COR-L47 (cell line): ENCODE data around the gene IGSF8.
A peak's percentile ranks its signal among the peaks of the same experiment; 100 is the strongest.

Source experiments
- DNase-seq: peaks from one replicate; lab custom pipeline; 2025; lab: John Stamatoyannopoulos, UW

Gene IGSF8

GRCh38 chr1:160097911-160098851 is at the start of gene IGSF8:
IGSF8 (minus strand) TSS chr1:160098619; CDS start chr1:160098472, 147 bp downstream.
- DNase-seq: peak; percentile 96

- DNase-seq: no peak
These were observed 49.7 kb upstream of the IGSF8 start for GRCh38 chr1:160148121-160148520.

- no peak for DNase-seq
These were observed 47.7 kb upstream of the IGSF8 start for GRCh38 chr1:160146107-160146506.

- no peak for DNase-seq
These were observed 46.5 kb upstream of the IGSF8 start for GRCh38 chr1:160144921-160145320.

- DNase-seq: no peak
These were observed 45.3 kb upstream of the IGSF8 start for GRCh38 chr1:160143695-160144094.

- DNase-seq: no peak
These were observed 41.4 kb upstream of the IGSF8 start for GRCh38 chr1:160139840-160140239.

GRCh38 chr1:160137216-160137862 is 38.9 kb upstream of the IGSF8 start:
- peak; percentile 57 for DNase-seq

- no peak for DNase-seq
These were observed 38.4 kb upstream of the IGSF8 start for GRCh38 chr1:160136926-160137200.

- DNase-seq: no peak
These were observed 37.9 kb upstream of the IGSF8 start for GRCh38 chr1:160136121-160136925.

- DNase-seq: no peak
These were observed 36.6 kb upstream of the IGSF8 start for GRCh38 chr1:160134791-160135572.

- DNase-seq: no peak
These were observed 35.8 kb upstream of the IGSF8 start for GRCh38 chr1:160133990-160134770.

- no peak for DNase-seq
These were observed 33.6 kb upstream of the IGSF8 start for GRCh38 chr1:160131803-160132565.

- DNase-seq: no peak
These were observed 32.5 kb upstream of the IGSF8 start for GRCh38 chr1:160130939-160131338.

GRCh38 chr1:160130486-160130885 is 32.1 kb upstream of the IGSF8 start:
- DNase-seq: no peak

GRCh38 chr1:160129966-160130365 is 31.5 kb upstream of the IGSF8 start:
- no peak for DNase-seq

- DNase-seq: no peak
These were observed 31.1 kb upstream of the IGSF8 start for GRCh38 chr1:160129558-160129957.

- no peak for DNase-seq
These were observed 30.6 kb upstream of the IGSF8 start for GRCh38 chr1:160129046-160129445.

GRCh38 chr1:160128636-160129035 is 30.2 kb upstream of the IGSF8 start:
- DNase-seq: no peak

- no peak for DNase-seq
These were observed 29.6 kb upstream of the IGSF8 start for GRCh38 chr1:160127865-160128523.

- no peak for DNase-seq
These were observed 29.0 kb upstream of the IGSF8 start for GRCh38 chr1:160127381-160127780.
